ENCODE results near the gene ST8SIA4.

Gene ST8SIA4

GRCh38 chr5:100772548-100772947, 130.5 kb downstream of the ST8SIA4 start:
- no peak for DNase-seq

- no peak for DNase-seq
Observed at GRCh38 chr5:100772006-100772405, 131.1 kb downstream of the ST8SIA4 start.

- no peak for DNase-seq
Observed at GRCh38 chr5:100771181-100771580, 131.9 kb downstream of the ST8SIA4 start.

GRCh38 chr5:100768221-100768620, 134.9 kb downstream of the ST8SIA4 start:
- no peak for DNase-seq

DNA sequence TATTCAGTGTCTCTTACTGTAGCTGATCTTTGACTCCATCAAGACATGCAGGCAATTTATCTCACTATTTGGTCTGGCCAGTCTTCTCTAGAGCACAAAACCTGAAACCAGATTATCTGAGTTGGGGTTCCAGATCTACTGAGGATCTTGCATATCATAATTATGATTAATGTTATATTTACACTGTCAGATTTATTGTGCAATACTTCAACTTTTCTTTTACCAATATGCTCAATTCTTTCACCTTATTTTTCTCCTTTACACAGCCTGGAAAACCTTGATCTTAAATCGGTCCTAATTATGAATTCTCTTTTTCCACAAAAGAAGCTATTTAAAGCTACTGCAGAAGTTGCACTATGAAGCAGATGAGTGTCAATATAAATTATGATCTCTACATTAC, 140.1 kb downstream of the ST8SIA4 start:
- no peak for DNase-seq

DNA sequence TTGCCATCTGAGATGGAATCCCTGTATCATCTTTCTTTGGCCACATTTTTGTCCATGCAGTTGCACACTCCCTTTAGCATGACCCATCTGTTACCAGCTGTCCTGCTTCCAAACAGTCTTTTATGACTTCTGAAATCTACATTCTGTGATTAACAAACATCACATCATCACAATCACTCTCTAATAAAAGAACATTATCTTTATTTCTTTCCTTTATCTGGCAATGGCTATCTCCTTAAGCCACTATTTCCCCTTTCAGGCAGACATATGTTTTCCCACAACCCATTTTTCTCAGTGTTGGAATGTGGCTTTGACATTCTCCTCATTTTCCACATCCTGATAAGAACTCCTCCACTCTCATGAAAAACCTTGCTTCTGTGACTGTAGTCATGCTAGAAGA, 141.0 kb downstream of the ST8SIA4 start:
- DNase-seq = no peak

GRCh38 chr5:100761192-100761591, 141.9 kb downstream of the ST8SIA4 start:
- DNase-seq = no peak

DNA sequence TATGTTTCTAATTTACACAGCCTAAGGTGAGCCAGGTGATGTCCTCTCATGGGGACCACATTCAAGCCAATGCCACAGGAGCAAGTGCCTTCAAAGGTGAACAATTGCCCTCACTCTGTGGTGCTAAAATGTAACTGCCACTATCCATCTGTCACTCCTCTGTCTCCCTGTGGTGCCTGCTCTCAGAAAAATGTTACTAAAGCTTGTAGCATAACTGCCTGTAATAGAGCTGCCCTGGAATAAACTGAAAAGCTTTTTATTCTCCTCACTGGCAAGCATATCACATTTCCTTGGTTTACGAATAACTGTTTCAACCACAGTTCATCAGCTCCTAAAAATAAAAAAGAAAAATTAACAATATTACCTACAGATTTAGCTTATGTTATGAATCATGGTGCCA, 142.4 kb downstream of the ST8SIA4 start:
- no peak for DNase-seq

DNA sequence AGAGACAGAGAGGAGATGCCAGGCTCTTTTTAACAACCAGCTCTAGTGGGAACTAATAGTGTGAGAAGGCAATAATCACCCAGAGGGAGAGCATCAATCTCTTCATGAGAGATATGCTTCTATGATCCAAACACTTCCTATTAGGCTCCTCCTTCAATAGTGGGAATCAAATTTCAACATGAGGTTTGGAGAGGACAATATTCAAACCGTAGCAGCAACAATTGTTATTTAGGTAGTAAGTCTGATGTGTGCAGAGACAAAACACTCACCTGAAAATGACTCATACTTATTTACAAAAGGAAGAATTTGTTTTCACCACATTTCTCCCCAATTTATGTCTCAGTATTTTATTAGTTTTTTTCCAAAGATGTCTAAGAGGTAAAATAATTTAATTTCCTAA, 144.3 kb downstream of the ST8SIA4 start:
- DNase-seq = no peak

DNA sequence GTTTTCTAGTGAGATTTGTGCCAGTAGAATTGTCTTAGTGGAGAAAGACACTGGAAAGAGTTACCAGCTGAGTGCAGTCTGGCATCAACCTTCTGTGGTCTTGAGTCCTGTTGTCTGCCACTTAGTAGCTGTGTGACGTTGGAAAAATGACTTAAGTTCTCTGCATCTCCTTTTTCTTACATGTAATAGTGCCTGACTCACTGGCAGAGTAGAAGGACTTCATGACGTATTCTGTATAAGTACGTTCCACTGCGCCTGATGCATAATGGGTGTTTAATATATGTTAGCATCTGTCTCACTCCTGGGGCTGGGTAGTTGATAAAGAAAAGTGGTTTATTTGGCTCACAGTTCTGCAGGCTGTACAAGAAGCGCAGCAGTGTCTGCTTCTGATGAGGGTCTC, 144.8 kb downstream of the ST8SIA4 start:
- no peak for DNase-seq

GRCh38 chr5:100757618-100758017, 145.5 kb downstream of the ST8SIA4 start:
- no peak for DNase-seq

All from KG1 (cell line).